Lower leg skin (tissue), 4 donors: ENCODE measurements around the gene PGLYRP1. TPM values are rescaled to one million over a fixed set of nuclear protein-coding genes. Genes with fewer than 3 reads are reported as not detected.

Experiments
- DNase-seq, 2 donors: peaks; one replicate each; pipeline ENCODE4 v3.0.0-alpha.2; 2019; ENCODE audit warnings: low spot score in 2 of 2
- H3K4me3 ChIP-seq: fragments of 200-600 bp; sonication (generic); 2 replicates; pipeline ENCODE4 v1.5.1; 2017; ENCODE audit warnings: mild to moderate bottlenecking, low read depth; ENCODE audit not compliant: poor library complexity, severe bottlenecking
- CTCF ChIP-seq, 3 donors: fragments of 450-650 bp; IDR thresholded peaks; one replicate each; pipeline ENCODE4 v1.5.1; 2016; ENCODE audit warnings: antibody characterized with exemption in 3 of 3, mild to moderate bottlenecking in 3 of 3, moderate library complexity in 2 of 3
- POLR2A ChIP-seq, 2 donors: fragments of 450-650 bp; IDR thresholded peaks; one replicate each; pipeline ENCODE4 v1.6.1; 2016 to 2017; ENCODE audit warnings: antibody characterized with exemption in 2 of 2, mild to moderate bottlenecking in 1 of 2, moderate library complexity in 1 of 2
- WGBS, 2 donors: methylation state at CpG; one replicate each; pipeline ENCODE4 v1.1.5; 2018; 5-methylcytosine and 5-hydroxymethylcytosine counted together
- intact Hi-C: fragments of 100-400 bp; cut with DNase I; formaldehyde crosslinking; loops from one replicate; pipeline ENCODE4 v1.15.0; 2023; ENCODE audit warnings: low total_unique reads
- total RNA-seq, 4 donors: library from RNA; depleted of rRNA; stranded (reverse); fragments of >200 nt; gene quantifications; one replicate each; pipeline ENCODE4 v1.1.0, GENCODE V29; 2016

PGLYRP1 gene
- total RNA-seq, 4 donors from 2014 or later = not detected

- no peak for DNase-seq
- TF ChIP-seq POLR2A (IDR thresholded peaks at IDR 0.05) (no peak), CTCF (IDR thresholded peaks at IDR 0.05) (no peak)
- WGBS, 2 donors = 25 to 32% methylated on average over 6 to 7 of the region's 7 CpGs
- intact Hi-C loops = no loop called here
- H3K4me3 ChIP-seq = no peak overlapping the region
Observed at GRCh38 chr19:46049597-46049996, 26.7 kb upstream of the PGLYRP1 start.

DNA sequence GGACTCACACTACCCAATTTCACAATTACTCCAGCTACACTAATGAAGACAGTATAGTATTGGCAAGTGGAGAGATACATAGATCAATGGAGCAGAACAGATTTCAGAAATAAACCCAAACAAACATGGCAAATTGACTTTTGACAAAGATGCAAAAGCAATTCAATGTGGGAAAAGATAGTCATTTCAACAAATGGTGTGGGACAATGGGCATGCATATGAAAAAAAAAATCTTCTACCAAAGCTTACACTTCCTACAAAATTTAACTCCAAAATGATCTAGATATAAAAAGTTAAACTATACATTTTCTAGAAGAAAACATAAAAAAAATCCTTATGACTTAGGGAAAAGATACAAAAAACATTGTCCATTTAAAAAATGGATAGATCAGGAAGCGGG lies 20.7 kb upstream of the PGLYRP1 start:
- no peak overlapping the region for H3K4me3 ChIP-seq
- intact Hi-C loops = no loop called here
- 91 to 95% methylated on average over 1 of the region's 1 CpG for WGBS, 2 donors
- no peak for TF ChIP-seq CTCF (IDR thresholded peaks at IDR 0.05)
- TF ChIP-seq POLR2A (IDR thresholded peaks at IDR 0.05) = no peak
- DNase-seq = no peak

- intact Hi-C loops = no loop called here
- no peak overlapping the region for H3K4me3 ChIP-seq
- TF ChIP-seq POLR2A (IDR thresholded peaks at IDR 0.05) (no peak), CTCF (IDR thresholded peaks at IDR 0.05) (no peak)
- DNase-seq = no peak
- 52 to 64% methylated on average over 5 of the region's 5 CpGs for WGBS, 2 donors
Observed at GRCh38 chr19:46042252-46042883, 19.5 kb upstream of the PGLYRP1 start.

DNA sequence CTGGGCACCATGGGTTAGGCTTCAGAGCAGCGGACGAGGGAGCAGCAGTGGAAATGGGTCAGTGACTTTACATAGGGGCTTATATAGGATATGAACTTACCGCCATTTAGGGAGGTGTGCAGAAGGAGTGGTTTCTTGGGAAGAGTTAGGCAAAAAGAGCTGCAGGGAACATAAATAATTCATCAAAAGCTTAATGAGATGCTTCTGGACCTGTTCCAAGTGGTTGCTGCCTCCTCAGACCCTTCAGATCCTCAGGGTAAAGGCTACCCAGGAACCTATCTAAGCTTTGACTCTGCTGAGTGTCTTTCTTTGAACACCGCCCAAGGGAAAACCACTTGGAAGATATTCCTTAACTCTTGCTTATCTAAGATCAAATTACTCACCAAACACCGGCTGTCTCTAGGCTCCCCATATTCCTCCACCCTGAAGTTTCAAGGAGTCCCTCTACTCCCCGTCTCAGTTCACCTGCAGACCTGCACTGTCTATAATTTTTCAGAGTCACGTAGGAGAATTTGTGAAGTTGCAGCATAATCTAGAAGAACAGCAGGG lies 18.2 kb upstream of the PGLYRP1 start, which contains the start of gene IGFL4:
Gene IGFL4 (minus strand): TSS at position 51 of the 549 bp plus-strand sequence. CDS start 40 bp downstream, at position 11.
- intact Hi-C loops = no loop called here
- no peak within 1 kb of the TSS for H3K4me3 ChIP-seq
- DNase-seq = no peak
- 46 to 49% methylated on average over 7 of the region's 7 CpGs for WGBS, 2 donors
- TF ChIP-seq POLR2A (IDR thresholded peaks at IDR 0.05) (no peak), CTCF (IDR thresholded peaks at IDR 0.05) (no peak)

- 52 to 75% methylated on average over 6 of the region's 6 CpGs for WGBS, 2 donors
- H3K4me3 ChIP-seq = no peak overlapping the region
- no peak for DNase-seq
- intact Hi-C loops = no loop called here
- TF ChIP-seq POLR2A (IDR thresholded peaks at IDR 0.05) (no peak), CTCF (IDR thresholded peaks at IDR 0.05) (no peak)
Observed at GRCh38 chr19:46040125-46040524, 17.3 kb upstream of the PGLYRP1 start.
